K562 (cell line): ENCODE results near the gene MSN. TPM values are rescaled to one million over a fixed set of nuclear protein-coding genes. Genes with fewer than 3 reads are reported as not detected.

Experiments
- ATAC-seq: fragments of 200-7000 bp; cut with Tn5 transposase; 3 replicates; pipeline ENCODE4 v1.9.1; 2020; ENCODE audit warnings: moderate library complexity
- BruUV-seq: library from RNA; stranded (reverse); fragments of 400-500 nt; replicated peaks from 2 replicates; lab custom pipeline; 2021; lab: Mats Ljungman, UMichigan
- CTCF ChIA-PET: fragments of 300-600 bp; formaldehyde crosslinking; extraction: SDS; loops from one replicate; lab custom pipeline; 2021; ENCODE audit warnings: low intra/inter-chr PET ratio; lab: Yijun Ruan, JAX
- POLR2A ChIA-PET: fragments of 300-600, 350-650 bp; sonication (Branson Sonifier 250); formaldehyde crosslinking; extraction: SDS; loops from one replicate; lab custom pipeline; 2021; ENCODE audit warnings: antibody characterized with exemption, inconsistent platforms; lab: Yijun Ruan, JAX
- DNase-seq, 4 experiments: peaks; one replicate each; pipeline versions ENCODE4 v3.0.0 to v3.0.0-alpha.2; 2011 to 2018; ENCODE audit warnings: low spot score in 3 of 4, mixed read lengths in 3 of 4; ENCODE audit errors: extremely low read depth in 1 of 4
- FAIRE-seq: peaks from 2 replicates; lab custom pipeline; 2011; peaks lifted over from hg19 to GRCh38; lab: Jason Lieb, UNC
- H2AFZ ChIP-seq: 2 replicates; pipeline ENCODE4 v1.6.0; 2011; ENCODE audit warnings: low read depth, low read length, control low read depth, inconsistent platforms
- H3K27ac ChIP-seq: fragments of 200-600 bp; 3 replicates; pipeline ENCODE4 v1.8.0; 2011; ENCODE audit warnings: low read depth, mild to moderate bottlenecking, control low read depth, inconsistent platforms, low read length, moderate library complexity, mixed read lengths; ENCODE audit errors: extremely low read depth
- H3K27me3 ChIP-seq, 2 experiments: fragments of 300-600 bp in 1 of 2; 2 replicates in 1 of 2; 3 replicates in 1 of 2; pipeline versions ENCODE4 v1.6.0 to v1.8.0; 2011; ENCODE audit warnings: inconsistent platforms in 2 of 2, low read length in 2 of 2, mild to moderate bottlenecking in 1 of 2, mixed read lengths in 1 of 2, moderate library complexity in 1 of 2; ENCODE audit not compliant: control insufficient read depth in 2 of 2, insufficient read depth in 2 of 2
- H3K36me3 ChIP-seq: fragments of 300-600 bp; 3 replicates; pipeline ENCODE4 v1.8.0; 2011; ENCODE audit warnings: mild to moderate bottlenecking, low read length, inconsistent platforms; ENCODE audit not compliant: control insufficient read depth, insufficient read depth
- H3K4me1 ChIP-seq, 2 experiments: fragments of 200-600 bp in 1 of 2; replicated peaks in 1 of 2; 2 replicates in 1 of 2; 3 replicates in 1 of 2; pipeline versions ENCODE4 v1.5.1 to v1.8.0; 2011; ENCODE audit warnings: inconsistent platforms in 2 of 2, low read length in 2 of 2, mild to moderate bottlenecking in 1 of 2, mixed read lengths in 1 of 2, moderate library complexity in 1 of 2; ENCODE audit not compliant: control insufficient read depth in 2 of 2, insufficient read depth in 2 of 2
- H3K4me2 ChIP-seq: 2 replicates; pipeline ENCODE4 v1.6.1; 2011; ENCODE audit warnings: low read length, control low read depth, inconsistent platforms, mixed read lengths; ENCODE audit not compliant: insufficient read depth
- H3K4me3 ChIP-seq: fragments of 200-600 bp; sonication (generic), shearing (Covaris generic); 2 replicates; pipeline ENCODE4 v1.5.1; 2016; ENCODE audit warnings: control low read depth, inconsistent platforms
- H3K79me2 ChIP-seq: fragments of 200-600 bp; 3 replicates; pipeline ENCODE4 v1.8.0; 2011; ENCODE audit warnings: low read length, inconsistent platforms; ENCODE audit not compliant: control insufficient read depth, insufficient read depth
- H3K9ac ChIP-seq, 2 experiments: 2 replicates each; pipeline versions ENCODE4 v1.6.0 to v1.6.1; 2011; ENCODE audit warnings: low read depth in 2 of 2, low read length in 2 of 2, control low read depth in 1 of 2, inconsistent platforms in 1 of 2, mild to moderate bottlenecking in 1 of 2, mixed read lengths in 1 of 2; ENCODE audit not compliant: insufficient read depth in 1 of 2
- H3K9me1 ChIP-seq: one replicate; pipeline ENCODE4 v1.6.0; 2011; ENCODE audit warnings: inconsistent platforms, mild to moderate bottlenecking, low read length, moderate library complexity; ENCODE audit not compliant: control insufficient read depth, insufficient read depth
- H3K9me3 ChIP-seq: replicated peaks from 2 replicates; pipeline ENCODE4 v1.5.1; 2011; ENCODE audit warnings: low read depth, low read length, inconsistent platforms; ENCODE audit not compliant: control insufficient read depth, insufficient read depth
- H4K20me1 ChIP-seq: replicated peaks from 2 replicates; pipeline ENCODE4 v1.6.1; 2011; ENCODE audit warnings: low read length, inconsistent platforms, mixed read lengths; ENCODE audit not compliant: control insufficient read depth, insufficient read depth
- CBX8 ChIP-seq: fragments of 200-600 bp; sonication (generic); IDR thresholded peaks from 2 replicates; pipeline ENCODE4 v1.6.1; 2012; ENCODE audit warnings: borderline replicate concordance, mixed run types, low read depth, mild to moderate bottlenecking, moderate library complexity, mixed read lengths, low read length, control low read depth, inconsistent platforms; ENCODE audit not compliant: poor library complexity, severe bottlenecking; ENCODE audit errors: extremely low read depth
- CHD4 ChIP-seq: fragments of 200-600 bp; sonication (generic); IDR thresholded peaks from 3 replicates; pipeline ENCODE4 v1.6.1; 2012; ENCODE audit warnings: low read depth, mild to moderate bottlenecking, mixed read lengths, low read length, inconsistent platforms; ENCODE audit not compliant: insufficient read depth, insufficient replicate concordance, poor library complexity, severe bottlenecking
- CREB5 ChIP-seq: fragments of 250-450 bp; sonication (Bioruptor Pico); IDR thresholded peaks from 2 replicates; pipeline ENCODE4 v1.5.0; 2020; ENCODE audit warnings: mild to moderate bottlenecking
- HNRNPH1 ChIP-seq: fragments of 200-400 bp; formaldehyde crosslinking; optimal IDR thresholded peaks from 2 replicates; pipeline ENCODE3; 2017; ENCODE audit warnings: low read depth, mild to moderate bottlenecking, low read length, moderate library complexity
- KDM1A ChIP-seq, 2 experiments: fragments of 450-650 bp; IDR thresholded peaks; 2 replicates each; pipeline ENCODE4 v1.6.1; 2016; ENCODE audit warnings: mild to moderate bottlenecking in 2 of 2
- MITF ChIP-seq: IDR thresholded peaks from 2 replicates; pipeline ENCODE4 v1.6.1; 2014; ENCODE audit warnings: antibody characterized with exemption
- REST ChIP-seq, 2 experiments: fragments of 450-650 bp; formaldehyde crosslinking in 1 of 2; IDR thresholded peaks; 2 replicates each; pipeline versions ENCODE4 v1.4.0 to v1.6.1; 2014 to 2020; ENCODE audit warnings: mild to moderate bottlenecking in 2 of 2, borderline replicate concordance in 1 of 2, low read depth in 1 of 2
- ZBTB7A ChIP-seq: IDR thresholded peaks from 2 replicates; pipeline ENCODE4 v1.6.1; 2011; ENCODE audit warnings: low read depth, mild to moderate bottlenecking, low read length, moderate library complexity, borderline replicate concordance; ENCODE audit not compliant: control insufficient read depth
- ZFX ChIP-seq: sonication (generic); formaldehyde crosslinking; IDR thresholded peaks from 2 replicates; pipeline ENCODE4 v1.8.0; 2022; ENCODE audit warnings: mild to moderate bottlenecking, missing genetic modification reagents, moderate library complexity
- ZNF12 ChIP-seq: sonication (generic); formaldehyde crosslinking; IDR thresholded peaks from 2 replicates; pipeline ENCODE4 v1.4.0; 2020; ENCODE audit warnings: mild to moderate bottlenecking, missing genetic modification reagents
- ZZZ3 ChIP-seq: fragments of 450-650 bp; IDR thresholded peaks from 2 replicates; pipeline ENCODE4 v1.6.1; 2016; ENCODE audit warnings: antibody characterized with exemption, mild to moderate bottlenecking, moderate library complexity
- WGBS: fragments of 100-300 bp; shearing (Covaris generic); methylation state at CpG from one replicate; pipeline ENCODE4 v1.1.6; 2016; ENCODE audit warnings: low coverage, mixed read lengths; ENCODE audit not compliant: insufficient coverage; ENCODE audit errors: missing lambda C conversion rate; 5-methylcytosine and 5-hydroxymethylcytosine counted together
- in situ Hi-C: fragments of 300-500 bp; cut with MboI; formaldehyde crosslinking; loops from 4 replicates; pipeline ENCODE4 v1.15.0; 2018; ENCODE audit warnings: inconsistent platforms, mixed read lengths
- intact Hi-C: fragments of 100-400 bp; cut with micrococcal nuclease; formaldehyde crosslinking; loops from 2 replicates; pipeline ENCODE4 v1.14.2; 2022
- polyA plus RNA-seq, 8 experiments: library from polyadenylated mRNA; depleted of rRNA in 4 of 8; stranded (reverse) in 5 of 8; unstranded in 3 of 8; fragments of >200 nt; fragmentation: Nextera tagmentation in 2 of 8; fragmentation: Illumina TruSeq in 1 of 8; extraction: Ambion mirVana in 2 of 8; extraction: Trizol in 1 of 8; gene quantifications; 2 replicates each; pipeline versions ENCODE4 v1.2.1 to v1.2.3, GENCODE V29; 2011 to 2014; ENCODE audit warnings: inconsistent platforms in 1 of 8, missing spikeins in 1 of 8
- total RNA-seq, 7 experiments: library from RNA; depleted of rRNA in 6 of 7; stranded (reverse); fragments of >200 nt in 6 of 7; fragmentation: Illumina TruSeq in 2 of 7; extraction: Trizol in 2 of 7; gene quantifications; 2 replicates each; pipeline versions ENCODE4 v1.2.1 to v1.2.3, GENCODE V29; 2011 to 2021; ENCODE audit warnings: low replicate concordance in 1 of 7

MSN gene
- total and polyA plus RNA-seq, 9 of the 15 experiments (the other 6 are each of a cell fraction or from before 2014, with no cell fraction given), result 128 to 486 (median 237) TPM

GRCh38 chrX:65757943-65758342, 90.5 kb downstream of the MSN start:
- no peaks in the 10 kb centered on the region for H3K4me1 ChIP-seq
- ChIA-PET POLR2A (no interaction called here), CTCF (no interaction called here)
- no peaks in the 10 kb centered on the region for H3K36me3 ChIP-seq
- H4K20me1 ChIP-seq, result no peaks in the 10 kb centered on the region
- intact Hi-C loops (no loop called here), in situ Hi-C loops (no loop called here)
- no TSS peak for BruUV-seq
- H3K27me3 ChIP-seq, result no peaks in the 10 kb centered on the region
- H3K9me1 ChIP-seq, result no peaks in the 10 kb centered on the region
- H3K9ac ChIP-seq, result no peak overlapping the region
- no peak overlapping the region for H3K4me2 ChIP-seq
- H3K4me3 ChIP-seq, result no peak overlapping the region
- H2AFZ ChIP-seq, result no peak overlapping the region
- no peak for FAIRE-seq
- no peak for DNase-seq
- no peak for ATAC-seq
- H3K79me2 ChIP-seq, result no peaks in the 10 kb centered on the region
- no peaks in the 10 kb centered on the region for H3K9me3 ChIP-seq
- H3K27ac ChIP-seq, result no peak overlapping the region
- WGBS, result 31% methylated on average over 3 of the region's 3 CpGs
- TF ChIP-seq KDM1A (IDR thresholded peaks at IDR 0.05) (no peak), HNRNPH1 (no peak), MITF (no peak), CREB5 (CRISPR knock-in tag) (no peak), CHD4 (no peak), ZBTB7A (no peak), REST (IDR thresholded peaks at IDR 0.05; ENCODE audit: borderline replicate concordance) (no peak), REST (CRISPR knock-in tag; IDR thresholded peaks at IDR 0.05; ENCODE audit: low read depth) (no peak), ZZZ3 (no peak), ZFX (CRISPR knock-in tag) (no peak), CBX8 (no peak), ZNF12 (CRISPR knock-in tag) (no peak)
